HepG2 (cell line): Measurements from ENCODE around the gene TMEM131L.

Source experiments
- CBFB ChIP-seq: sonication (generic); formaldehyde crosslinking; IDR thresholded peaks from 2 replicates; pipeline ENCODE4 v1.4.0; 2020; ENCODE audit warnings: missing genetic modification reagents
- CTCF ChIP-seq: sonication (generic); formaldehyde crosslinking; IDR thresholded peaks from 2 replicates; pipeline ENCODE4 v1.5.0; 2020; ENCODE audit warnings: mild to moderate bottlenecking, missing genetic modification reagents, moderate library complexity
- IRF9 ChIP-seq: sonication (generic); formaldehyde crosslinking; IDR thresholded peaks from 2 replicates; pipeline ENCODE4 v1.8.0; 2022; ENCODE audit warnings: missing genetic modification reagents, mild to moderate bottlenecking, borderline replicate concordance
- KDM6A ChIP-seq: IDR thresholded peaks from 2 replicates; pipeline ENCODE4 v1.6.1; 2016; ENCODE audit warnings: low read depth
- TOPORS ChIP-seq: sonication (generic); formaldehyde crosslinking; IDR thresholded peaks from 2 replicates; pipeline ENCODE4 v1.8.0; 2023; ENCODE audit warnings: mild to moderate bottlenecking, missing genetic modification reagents
- ZNF737 ChIP-seq: sonication (generic); formaldehyde crosslinking; IDR thresholded peaks from 2 replicates; pipeline ENCODE4 v1.5.0; 2020; ENCODE audit warnings: missing genetic modification reagents, mild to moderate bottlenecking, borderline replicate concordance
- TF ChIP-seq, protein P1 (sequence below): sonication (generic); formaldehyde crosslinking; IDR thresholded peaks from 2 replicates; pipeline ENCODE4 v1.4.0; 2020; ENCODE audit warnings: mild to moderate bottlenecking, missing genetic modification reagents
- TF ChIP-seq, protein P2 (sequence below): sonication (generic); formaldehyde crosslinking; IDR thresholded peaks from 2 replicates; pipeline ENCODE4 v1.5.0; 2020; ENCODE audit warnings: missing genetic modification reagents, mild to moderate bottlenecking, borderline replicate concordance

GRCh38 chr4:153539422-153539821 lies 73.3 kb downstream of the TMEM131L start:
- TF ChIP-seq ZNF737 (CRISPR knock-in tag) (no peak), KDM6A (CRISPR knock-in tag) (no peak), CBFB (CRISPR knock-in tag) (no peak), IRF9 (CRISPR knock-in tag) (no peak), CTCF (CRISPR knock-in tag) (no peak), TOPORS (CRISPR knock-in tag) (no peak)
- TF ChIP-seq, protein P1, sequence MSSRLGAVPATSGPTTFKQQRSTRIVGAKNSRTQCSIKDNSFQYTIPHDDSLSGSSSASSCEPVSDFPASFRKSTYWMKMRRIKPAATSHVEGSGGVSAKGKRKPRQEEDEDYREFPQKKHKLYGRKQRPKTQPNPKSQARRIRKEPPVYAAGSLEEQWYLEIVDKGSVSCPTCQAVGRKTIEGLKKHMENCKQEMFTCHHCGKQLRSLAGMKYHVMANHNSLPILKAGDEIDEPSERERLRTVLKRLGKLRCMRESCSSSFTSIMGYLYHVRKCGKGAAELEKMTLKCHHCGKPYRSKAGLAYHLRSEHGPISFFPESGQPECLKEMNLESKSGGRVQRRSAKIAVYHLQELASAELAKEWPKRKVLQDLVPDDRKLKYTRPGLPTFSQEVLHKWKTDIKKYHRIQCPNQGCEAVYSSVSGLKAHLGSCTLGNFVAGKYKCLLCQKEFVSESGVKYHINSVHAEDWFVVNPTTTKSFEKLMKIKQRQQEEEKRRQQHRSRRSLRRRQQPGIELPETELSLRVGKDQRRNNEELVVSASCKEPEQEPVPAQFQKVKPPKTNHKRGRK (CRISPR knock-in tag), result no peak
- TF ChIP-seq, protein P2, sequence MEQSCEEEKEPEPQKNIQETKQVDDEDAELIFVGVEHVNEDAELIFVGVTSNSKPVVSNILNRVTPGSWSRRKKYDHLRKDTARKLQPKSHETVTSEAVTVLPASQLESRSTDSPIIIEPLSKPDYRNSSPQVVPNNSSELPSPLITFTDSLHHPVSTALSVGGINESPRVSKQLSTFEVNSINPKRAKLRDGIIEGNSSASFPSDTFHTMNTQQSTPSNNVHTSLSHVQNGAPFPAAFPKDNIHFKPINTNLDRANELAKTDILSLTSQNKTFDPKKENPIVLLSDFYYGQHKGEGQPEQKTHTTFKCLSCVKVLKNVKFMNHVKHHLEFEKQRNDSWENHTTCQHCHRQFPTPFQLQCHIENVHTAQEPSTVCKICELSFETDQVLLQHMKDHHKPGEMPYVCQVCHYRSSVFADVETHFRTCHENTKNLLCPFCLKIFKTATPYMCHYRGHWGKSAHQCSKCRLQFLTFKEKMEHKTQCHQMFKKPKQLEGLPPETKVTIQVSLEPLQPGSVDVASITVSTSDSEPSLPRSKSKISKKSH (CRISPR knock-in tag), result no peak
